ENCODE measurements around the gene SETX.

SETX gene

GRCh38 chr9:132224645-132225044, 130.1 kb downstream of the SETX start:
- H4K20me1 ChIP-seq (ENCODE audit: insufficient read depth): no peaks in the 10 kb centered on the region
- no peak for TF ChIP-seq CTCF (conservative IDR thresholded peaks at IDR 0.05; ENCODE audit: low read depth, low read length)

GRCh38 chr9:132221941-132222340, 132.8 kb downstream of the SETX start:
- Histone ChIP-seq H3K4me3 (IDR thresholded peaks at IDR 0.05; ENCODE audit: insufficient read depth, low read depth, low read length) (no peak overlapping the region), H3K36me3 (ENCODE audit: insufficient read depth) (no peaks in the 10 kb centered on the region), H3K79me2 (ENCODE audit: insufficient read depth, low read depth) (no peaks in the 10 kb centered on the region), H4K20me1 (ENCODE audit: insufficient read depth) (no peaks in the 10 kb centered on the region), H3K4me2 (no peak overlapping the region), H3K4me1 (ENCODE audit: low read depth, poor library complexity, severe bottlenecking) (no peaks in the 10 kb centered on the region), H3K27me3 (ENCODE audit: insufficient read depth, low read depth) (peaks cover 92% of the 10 kb centered on the region), H3K27ac (no peak overlapping the region), H3K9ac (no peak overlapping the region), H2AFZ (ENCODE audit: low read depth) (no peak overlapping the region)
- TF ChIP-seq CTCF (conservative IDR thresholded peaks at IDR 0.05; ENCODE audit: low read depth, low read length): no peak

More at GRCh38 chr9:132224645-132225044, 130.1 kb downstream of the SETX start:
- H3K36me3 ChIP-seq (ENCODE audit: insufficient read depth): no peaks in the 10 kb centered on the region
- no peak overlapping the region for H3K27ac ChIP-seq
- no peak overlapping the region for H3K4me2 ChIP-seq
- no peaks in the 10 kb centered on the region for H3K79me2 ChIP-seq (ENCODE audit: insufficient read depth, low read depth)
- no peak overlapping the region for H3K4me3 ChIP-seq (IDR thresholded peaks at IDR 0.05; ENCODE audit: insufficient read depth, low read depth, low read length)
- H3K4me1 ChIP-seq (ENCODE audit: low read depth, poor library complexity, severe bottlenecking): no peaks in the 10 kb centered on the region
- no peak overlapping the region for H3K9ac ChIP-seq
- H3K27me3 ChIP-seq (ENCODE audit: insufficient read depth, low read depth): peaks cover 90% of the 10 kb centered on the region
- no peak overlapping the region for H2AFZ ChIP-seq (ENCODE audit: low read depth)

- Histone ChIP-seq H3K4me3 (IDR thresholded peaks at IDR 0.05; ENCODE audit: insufficient read depth, low read depth, low read length) (no peak overlapping the region), H4K20me1 (ENCODE audit: insufficient read depth) (no peaks in the 10 kb centered on the region), H3K79me2 (ENCODE audit: insufficient read depth, low read depth) (no peaks in the 10 kb centered on the region), H2AFZ (ENCODE audit: low read depth) (no peak overlapping the region), H3K36me3 (ENCODE audit: insufficient read depth) (no peaks in the 10 kb centered on the region), H3K4me2 (no peak overlapping the region), H3K27me3 (ENCODE audit: insufficient read depth, low read depth) (peaks cover 98% of the 10 kb centered on the region), H3K27ac (no peak overlapping the region), H3K9ac (no peak overlapping the region), H3K4me1 (ENCODE audit: low read depth, poor library complexity, severe bottlenecking) (no peaks in the 10 kb centered on the region)
- no peak for TF ChIP-seq CTCF (conservative IDR thresholded peaks at IDR 0.05; ENCODE audit: low read depth, low read length)
Measured at GRCh38 chr9:132218208-132218607, 136.6 kb downstream of the SETX start.

GRCh38 chr9:132216861-132217619, 137.7 kb downstream of the SETX start:
- H3K9ac ChIP-seq: no peak overlapping the region
- peaks cover 98% of the 10 kb centered on the region for H3K27me3 ChIP-seq (ENCODE audit: insufficient read depth, low read depth)
- no peak overlapping the region for H3K4me3 ChIP-seq (IDR thresholded peaks at IDR 0.05; ENCODE audit: insufficient read depth, low read depth, low read length)
- no peak overlapping the region for H3K4me2 ChIP-seq
- no peaks in the 10 kb centered on the region for H4K20me1 ChIP-seq (ENCODE audit: insufficient read depth)
- H3K4me1 ChIP-seq (ENCODE audit: low read depth, poor library complexity, severe bottlenecking): no peaks in the 10 kb centered on the region
- H2AFZ ChIP-seq (ENCODE audit: low read depth): no peak overlapping the region
- H3K27ac ChIP-seq: no peak overlapping the region
- TF ChIP-seq CTCF (conservative IDR thresholded peaks at IDR 0.05; ENCODE audit: low read depth, low read length): no peak
- H3K36me3 ChIP-seq (ENCODE audit: insufficient read depth): no peaks in the 10 kb centered on the region
- no peaks in the 10 kb centered on the region for H3K79me2 ChIP-seq (ENCODE audit: insufficient read depth, low read depth)
